Ecto neural progenitor cell (in vitro differentiated cells): ENCODE results near the gene MRPL9.
A peak's percentile ranks its signal among the peaks of the same experiment; 100 is the strongest.

Source experiments
- DNase-seq: peaks from one replicate; pipeline ENCODE4 v3.0.0-alpha.2; 2018; ENCODE audit warnings: low spot score

The MRPL9 gene

DNA sequence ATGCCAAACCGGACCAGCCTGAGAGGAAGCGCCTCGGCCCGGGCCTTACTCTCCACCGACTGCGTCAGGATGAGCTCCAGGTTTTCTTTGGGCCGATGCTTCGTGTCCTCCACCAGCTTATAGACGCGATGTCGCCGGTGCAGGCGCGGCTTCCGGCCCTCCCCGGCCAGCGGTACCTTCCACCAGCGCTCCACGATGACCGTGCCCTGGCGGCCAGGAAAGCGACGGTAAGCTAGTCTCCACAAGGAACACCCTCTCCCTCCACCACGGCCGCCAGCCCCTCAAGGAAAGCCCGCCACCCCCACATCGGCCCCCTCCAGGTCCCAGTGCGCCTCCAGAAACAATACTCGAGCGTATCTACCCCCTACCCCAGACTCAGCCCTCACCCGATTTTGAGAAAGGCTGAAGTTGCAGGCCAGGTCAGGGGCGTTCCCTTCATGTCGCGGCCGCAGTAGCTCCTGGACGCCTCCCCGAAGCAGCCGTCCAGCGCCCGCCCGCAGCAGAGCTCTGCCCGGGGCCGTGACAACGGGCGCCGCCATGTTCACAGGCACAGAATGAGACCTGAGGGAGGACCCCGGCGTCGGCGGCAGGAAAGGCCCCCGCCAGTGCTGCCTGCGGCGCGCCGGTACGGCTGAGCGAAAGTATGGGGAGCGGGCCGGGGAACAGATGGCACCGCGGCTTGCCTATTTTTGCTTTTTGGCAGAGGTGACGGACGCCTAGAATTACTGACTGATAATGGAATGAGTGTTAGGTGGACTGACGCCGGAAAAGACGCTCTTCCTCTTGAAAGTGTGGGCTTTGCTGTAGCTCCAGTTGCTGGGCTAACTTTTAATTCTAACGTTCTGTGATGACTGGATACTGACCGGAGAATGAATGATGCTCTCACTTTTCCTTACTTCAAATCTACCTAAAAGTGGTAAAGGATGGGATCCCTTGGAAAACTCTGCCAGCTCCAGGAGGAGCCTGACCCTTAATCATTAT, at the start of gene MRPL9:
MRPL9 (minus strand) TSS at position 556 of the 981 bp plus-strand sequence; CDS start at position 539, 17 bp downstream.
- peak; percentile 89 for DNase-seq

DNA sequence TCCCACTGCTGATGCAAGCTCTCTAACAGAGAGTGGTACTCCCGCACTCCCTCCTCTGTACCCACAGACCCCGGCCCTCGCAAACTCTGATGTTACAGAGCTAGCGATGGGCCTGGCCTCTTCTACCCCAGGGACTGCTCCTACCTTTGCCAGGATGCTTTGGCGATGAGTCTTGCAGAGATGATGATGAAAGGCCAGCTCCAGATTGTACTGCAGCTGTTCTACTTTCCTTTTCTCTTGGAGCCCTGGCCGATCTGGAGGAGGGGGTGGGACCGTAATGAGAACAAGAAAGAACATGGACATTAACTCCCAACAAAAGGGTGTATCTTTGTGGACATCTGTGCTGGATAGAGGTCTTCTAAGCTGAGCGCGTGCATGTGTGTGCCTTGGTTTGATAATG, 47.9 kb upstream of the MRPL9 start:
- DNase-seq: no peak

DNA sequence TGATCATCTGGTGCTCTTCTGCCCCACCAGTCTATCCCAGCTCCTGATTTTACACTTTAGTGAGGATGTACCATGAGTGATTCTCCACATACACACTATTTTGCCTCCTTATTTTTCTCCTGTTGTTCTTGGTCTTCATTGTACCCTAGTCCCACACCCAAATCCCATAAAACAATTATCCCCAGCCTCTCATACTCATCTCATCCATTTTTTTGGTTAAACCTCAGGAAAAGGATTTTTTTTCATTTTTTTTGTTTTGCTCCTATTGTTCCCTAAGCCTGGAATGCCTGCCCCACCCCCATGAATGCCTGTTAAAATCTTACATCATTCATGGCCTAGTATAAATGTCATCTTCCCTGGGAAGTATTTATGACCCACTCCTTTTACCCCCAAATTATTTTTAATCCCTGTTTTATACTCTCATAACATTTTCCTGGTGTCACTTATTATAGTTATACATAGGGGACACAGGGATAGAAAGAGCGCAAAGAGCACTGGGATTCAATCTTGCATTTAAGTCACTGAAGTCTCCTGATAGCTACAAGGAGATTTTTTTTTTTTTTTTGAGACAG, 46.8 kb upstream of the MRPL9 start:
- DNase-seq: no peak

DNA sequence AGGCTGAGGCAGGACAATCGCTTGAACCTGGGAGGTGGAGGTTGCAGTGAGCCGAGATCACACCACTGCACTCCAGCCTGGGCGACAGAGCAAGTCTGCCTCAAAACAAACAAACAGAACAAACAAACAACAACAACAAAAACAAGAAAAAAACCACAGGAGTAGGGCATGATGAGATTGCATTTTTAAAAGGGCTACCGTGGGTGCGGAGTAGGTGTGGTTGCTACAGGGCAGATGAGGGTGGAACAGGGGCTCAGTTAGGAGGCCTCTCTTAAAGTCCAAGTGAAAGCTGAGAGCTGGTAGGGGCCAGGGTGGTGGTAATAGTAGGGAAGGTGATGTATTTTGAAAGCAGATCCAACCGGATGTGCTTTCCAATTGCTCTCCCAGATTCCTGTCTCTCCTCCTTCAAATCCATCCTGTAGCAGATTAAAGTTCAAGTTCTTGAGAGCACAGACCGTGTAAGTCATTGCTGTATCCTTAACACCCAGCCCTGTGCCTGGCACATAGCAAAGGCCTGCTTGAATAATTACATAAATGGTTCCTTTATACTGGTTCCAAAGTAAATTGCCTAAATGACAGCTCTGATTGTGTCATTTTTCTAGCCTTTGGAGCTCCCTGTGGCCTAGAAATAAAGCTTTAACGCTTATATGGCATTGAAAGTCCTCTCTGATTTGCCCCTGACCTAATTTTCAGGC, 46.1 kb upstream of the MRPL9 start:
- no peak for DNase-seq

- no peak for DNase-seq
Measured at GRCh38 chr1:151807766-151808165, 44.5 kb upstream of the MRPL9 start.

DNA sequence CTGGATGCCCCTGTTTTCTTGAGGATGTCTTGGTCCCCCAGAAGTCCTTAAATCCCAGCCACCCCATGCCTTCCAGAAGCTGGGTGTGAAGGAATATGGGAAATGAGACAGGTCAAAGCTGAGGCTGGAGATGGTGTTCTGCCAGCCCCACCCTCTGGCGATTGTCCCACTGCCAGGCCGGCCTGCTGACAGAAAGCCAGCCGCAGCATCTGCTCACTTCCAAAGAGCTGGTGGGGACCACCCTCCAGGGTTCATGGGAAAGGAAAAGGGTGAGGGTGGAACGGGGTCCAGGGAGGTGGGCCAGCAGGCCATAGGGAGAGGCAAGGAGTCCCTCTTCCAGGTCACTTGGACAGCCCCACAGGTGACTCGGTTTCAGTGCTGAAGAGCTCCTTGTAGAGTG, 43.8 kb upstream of the MRPL9 start:
- no peak for DNase-seq

DNA sequence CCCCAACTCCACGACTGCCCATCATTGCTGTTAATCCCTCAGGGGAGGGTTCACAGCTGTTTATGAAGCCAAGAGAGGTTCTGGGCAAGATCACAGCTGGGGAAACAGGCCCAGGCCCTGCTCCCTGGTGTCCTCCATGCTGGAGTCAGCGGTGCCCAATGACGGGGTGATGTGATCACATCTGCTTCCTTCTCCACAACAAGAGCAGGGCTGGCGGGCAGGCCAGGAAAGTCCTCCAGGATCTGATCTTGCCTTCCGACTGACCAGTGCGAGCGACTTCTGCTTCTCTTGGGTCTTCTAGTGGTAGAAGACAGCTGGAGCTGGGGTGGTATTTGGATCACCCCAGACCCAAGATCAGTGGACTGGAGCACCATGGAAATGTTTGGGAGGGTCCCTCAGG, 42.9 kb upstream of the MRPL9 start:
- no peak for DNase-seq

- no peak for DNase-seq
Measured at GRCh38 chr1:151805066-151805820, 41.9 kb upstream of the MRPL9 start, which contains the start of gene LINGO4. Gene LINGO4 (minus strand): TSS chr1:151805419. CDS start chr1:151802704, 2,715 bp downstream.

GRCh38 chr1:151803915-151804314, 40.6 kb upstream of the MRPL9 start:
- DNase-seq: no peak

- DNase-seq: no peak
Measured at GRCh38 chr1:151803164-151803563, 39.9 kb upstream of the MRPL9 start.

- DNase-seq: no peak
Measured at GRCh38 chr1:151802372-151802771, 39.1 kb upstream of the MRPL9 start.

- DNase-seq: no peak
Measured at GRCh38 chr1:151801846-151802245, 38.5 kb upstream of the MRPL9 start.

GRCh38 chr1:151801310-151801820, 38.1 kb upstream of the MRPL9 start:
- DNase-seq: no peak

GRCh38 chr1:151800830-151801229, 37.5 kb upstream of the MRPL9 start:
- no peak for DNase-seq

DNA sequence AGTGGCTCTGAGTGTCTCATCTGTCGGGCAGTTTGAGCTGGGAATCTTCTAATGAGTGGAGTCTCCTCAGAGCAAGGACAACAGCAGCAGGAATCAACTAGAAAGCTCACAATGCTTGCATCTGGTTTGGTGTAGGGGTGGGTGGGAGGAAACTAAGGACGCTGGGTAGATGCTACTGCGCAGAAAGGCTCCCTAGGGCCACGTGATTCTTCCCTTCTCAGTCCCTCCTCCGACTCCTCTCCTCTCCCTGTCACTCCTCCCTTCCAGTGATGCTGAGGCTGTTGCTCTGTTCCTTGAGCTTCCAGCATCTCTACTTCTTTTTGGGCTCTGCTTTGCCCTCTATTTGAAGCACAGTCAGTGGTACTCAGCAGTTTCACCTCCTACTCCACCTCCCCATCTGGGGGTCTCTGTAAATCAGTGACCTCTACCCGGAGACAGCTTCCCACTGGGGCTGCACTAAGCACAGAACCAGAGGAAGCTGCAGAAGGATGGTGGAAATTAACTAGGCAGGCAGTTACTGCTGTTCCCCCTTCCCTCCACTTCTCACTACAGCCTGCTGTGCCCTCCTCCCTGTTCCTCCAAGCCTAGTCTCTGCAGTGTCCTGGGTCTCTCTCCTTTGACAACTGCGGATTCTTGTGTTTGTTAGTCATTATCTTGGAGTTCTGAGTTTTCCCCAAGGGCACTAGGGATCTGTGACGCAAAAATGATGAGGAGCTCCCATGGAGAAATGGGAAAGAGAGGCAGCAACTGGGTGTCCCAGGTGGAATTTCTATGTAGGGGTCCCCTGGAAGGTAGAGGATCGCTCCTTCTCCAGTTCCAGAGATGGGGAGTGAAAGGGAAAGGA, 36.1 kb upstream of the MRPL9 start:
- peak; percentile 56 for DNase-seq

GRCh38 chr1:151798571-151798970, 35.3 kb upstream of the MRPL9 start:
- no peak for DNase-seq

GRCh38 chr1:151790940-151791651, 27.8 kb upstream of the MRPL9 start:
- DNase-seq: peak; percentile 58

GRCh38 chr1:151790071-151790939, 27.0 kb upstream of the MRPL9 start, which contains the start of gene TDRKH:
Gene TDRKH (minus strand): TSS chr1:151790500. CDS start chr1:151783022, 7,478 bp downstream.
- peak; percentile 99 for DNase-seq

DNA sequence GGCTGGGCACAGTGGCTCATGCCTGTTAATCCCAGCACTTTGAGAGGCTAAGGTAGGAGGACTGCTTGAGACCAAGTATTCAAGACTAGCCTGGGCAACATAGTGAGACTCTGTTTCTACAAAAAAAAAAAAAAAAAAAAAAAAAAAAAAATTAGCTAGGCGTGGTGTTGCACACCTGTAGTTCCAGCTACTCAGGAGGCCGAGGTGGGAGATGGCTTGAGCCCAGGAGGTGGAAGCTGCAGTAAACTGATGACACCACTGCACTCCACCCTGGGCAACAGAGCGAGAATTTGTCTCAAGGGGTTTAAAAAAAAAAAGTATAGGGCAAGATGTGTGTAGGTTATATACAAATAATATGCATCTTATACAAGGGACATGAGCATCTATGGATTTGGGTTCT, 24.4 kb upstream of the MRPL9 start:
- no peak for DNase-seq
